Endometrial microvascular endothelial cells (primary cell): Measurements from ENCODE around the gene PAMR1. TPM values are rescaled to one million over a fixed set of nuclear protein-coding genes. Genes with fewer than 3 reads are reported as not detected.

Experiments used
- in situ Hi-C: cut with HindIII; loops from 2 replicates; pipeline ENCODE4 v1.10.0; 2017; ENCODE audit warnings: low sequenced_read_pairs, low pct_unique_long_range_greater_than_20kb; ENCODE audit errors: inconsistent ontology term
- total RNA-seq: library from RNA; depleted of rRNA; stranded (reverse); fragments of >200 nt; gene quantifications from one replicate; pipeline ENCODE4 v1.2.3, GENCODE V29; 2015; ENCODE audit errors: inconsistent ontology term

PAMR1 gene
- total RNA-seq, 1 donor from 2014 or later = 0.37 TPM

- in situ Hi-C loops = no loop called here
These were observed 106.9 kb downstream of the PAMR1 start for GRCh38 chr11:35418282-35419183.

DNA sequence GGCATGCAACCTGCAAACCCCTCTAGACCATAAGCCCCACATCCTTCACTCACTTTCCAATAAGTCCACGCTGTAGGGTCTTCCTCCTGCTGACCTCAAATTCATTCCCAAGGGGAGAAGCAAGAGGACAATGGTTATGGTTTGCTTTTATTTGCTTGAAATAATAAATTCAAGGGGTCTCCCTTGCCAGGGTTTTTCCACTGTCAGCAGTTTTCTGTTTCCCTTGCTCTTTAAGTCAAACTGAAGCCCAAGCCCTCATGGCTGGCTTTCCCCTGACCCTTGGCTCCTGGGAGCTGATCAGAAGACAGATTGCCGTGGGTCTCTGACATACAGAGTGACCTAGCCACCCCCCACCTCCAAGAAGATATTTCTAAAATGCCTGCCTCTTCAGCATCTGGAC, 109.9 kb downstream of the PAMR1 start:
- in situ Hi-C loops = no loop called here

- in situ Hi-C loops = no loop called here
These were observed 110.6 kb downstream of the PAMR1 start for GRCh38 chr11:35414776-35415175.

- in situ Hi-C loops = no loop called here
These were observed 111.1 kb downstream of the PAMR1 start for GRCh38 chr11:35414311-35414710.

DNA sequence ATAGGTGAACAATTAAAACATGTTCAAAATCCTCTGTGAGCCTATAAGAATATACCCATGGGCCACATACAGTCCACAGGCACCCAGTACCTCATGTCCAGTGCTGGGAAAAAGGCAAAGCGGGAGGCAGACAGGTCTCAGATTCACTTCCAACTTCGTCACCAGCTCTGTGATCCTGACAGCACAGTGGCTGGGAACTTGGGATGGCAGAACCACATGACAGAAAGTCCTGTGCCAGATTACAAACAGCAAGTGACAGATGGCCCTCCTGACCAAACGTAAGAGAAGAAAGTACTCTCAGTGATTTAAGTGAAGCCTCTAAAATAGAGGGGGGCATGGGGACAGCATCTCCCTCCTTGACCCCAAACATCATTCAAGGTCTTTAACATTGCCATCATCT, 111.8 kb downstream of the PAMR1 start:
- in situ Hi-C loops = no loop called here

- in situ Hi-C loops = no loop called here
These were observed 113.1 kb downstream of the PAMR1 start for GRCh38 chr11:35412285-35412684.

- in situ Hi-C loops = no loop called here
These were observed 118.4 kb downstream of the PAMR1 start for GRCh38 chr11:35407041-35407440.

- in situ Hi-C loops = no loop called here
These were observed 121.0 kb downstream of the PAMR1 start for GRCh38 chr11:35404388-35404775.

GRCh38 chr11:35403765-35404387, 121.5 kb downstream of the PAMR1 start:
- in situ Hi-C loops = no loop called here

DNA sequence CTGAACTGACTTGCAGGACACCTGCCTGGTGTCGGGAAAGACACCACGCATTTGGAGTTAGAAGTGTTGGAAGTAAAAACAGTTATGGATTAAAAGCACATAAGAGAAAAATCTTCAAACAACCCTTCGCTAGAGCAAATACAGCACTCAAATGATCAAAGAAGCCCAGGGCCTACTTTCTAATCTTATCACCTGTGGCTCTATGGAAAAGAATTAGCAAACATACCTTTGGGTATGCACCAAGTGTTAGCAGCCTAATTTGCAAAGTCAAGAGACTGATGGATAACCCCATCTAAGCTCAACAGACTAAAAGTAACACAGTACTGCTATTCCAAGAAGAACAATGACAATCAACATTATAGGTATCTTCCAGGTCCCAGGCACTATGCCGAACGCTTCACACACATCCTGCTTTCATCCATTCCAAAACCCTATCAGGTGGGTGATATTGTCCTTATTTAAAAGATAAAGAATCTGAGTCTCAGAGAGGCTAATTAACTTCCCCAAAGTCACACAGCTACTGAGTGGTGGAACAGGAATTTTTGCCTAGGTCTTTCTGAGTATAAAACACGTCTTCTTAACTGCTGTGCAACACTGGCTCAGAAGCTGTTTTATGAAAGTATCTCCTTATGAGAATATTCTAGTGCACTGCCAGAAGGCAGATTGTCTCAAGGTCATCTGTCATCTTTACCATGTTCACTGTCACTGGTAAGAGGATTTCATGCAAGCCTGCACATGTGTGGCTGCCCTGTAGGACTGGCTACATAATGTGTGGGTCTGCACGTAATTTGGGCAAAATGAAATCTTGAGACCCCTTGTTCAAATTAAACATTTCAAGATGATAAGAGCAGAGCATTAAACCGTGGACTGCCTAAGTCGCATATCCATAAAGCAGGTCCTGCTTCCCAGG, 122.4 kb downstream of the PAMR1 start:
- in situ Hi-C loops = no loop called here

DNA sequence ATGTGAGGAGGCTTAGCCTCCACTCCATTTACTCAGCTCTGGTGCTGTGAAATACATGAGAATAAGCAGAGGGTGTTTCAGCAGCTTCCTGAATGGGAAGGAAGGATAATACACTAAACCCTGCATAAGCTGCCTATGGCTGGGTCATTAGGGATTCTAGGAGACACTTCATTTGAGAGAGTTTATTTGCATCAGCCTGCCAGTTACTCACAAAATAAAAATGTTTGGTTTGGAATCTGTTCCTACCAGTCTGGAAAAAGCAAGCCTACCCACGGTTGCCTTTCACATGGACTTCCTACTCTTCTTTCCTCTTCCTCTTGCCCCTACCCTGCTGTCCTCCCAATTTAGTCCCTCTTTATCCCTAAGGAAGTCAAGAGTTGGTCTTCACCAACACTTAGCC, 126.5 kb downstream of the PAMR1 start:
- in situ Hi-C loops = no loop called here

DNA sequence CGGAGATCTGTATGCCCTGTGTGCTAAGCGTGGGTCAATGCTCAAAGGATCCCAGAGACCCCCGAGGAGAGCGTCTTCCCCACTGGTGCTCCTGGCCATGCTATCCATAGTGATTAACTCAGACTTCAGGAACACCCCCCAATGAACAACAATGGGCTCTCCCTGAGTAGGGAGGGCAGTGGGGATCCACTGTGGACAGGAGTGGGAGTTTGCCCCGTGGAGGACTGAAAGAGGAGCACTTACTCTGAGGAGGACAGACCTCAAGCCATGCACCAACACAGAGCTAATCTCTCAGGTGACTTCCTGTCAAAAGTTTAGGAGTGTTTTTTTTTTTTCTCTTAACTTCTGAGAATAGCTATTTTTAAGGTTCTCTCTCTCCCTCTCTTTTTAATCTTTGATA, 130.5 kb downstream of the PAMR1 start:
- in situ Hi-C loops = no loop called here

GRCh38 chr11:35393098-35393497, 132.3 kb downstream of the PAMR1 start:
- in situ Hi-C loops = no loop called here

- in situ Hi-C loops = no loop called here
These were observed 133.3 kb downstream of the PAMR1 start for GRCh38 chr11:35391922-35392688.

DNA sequence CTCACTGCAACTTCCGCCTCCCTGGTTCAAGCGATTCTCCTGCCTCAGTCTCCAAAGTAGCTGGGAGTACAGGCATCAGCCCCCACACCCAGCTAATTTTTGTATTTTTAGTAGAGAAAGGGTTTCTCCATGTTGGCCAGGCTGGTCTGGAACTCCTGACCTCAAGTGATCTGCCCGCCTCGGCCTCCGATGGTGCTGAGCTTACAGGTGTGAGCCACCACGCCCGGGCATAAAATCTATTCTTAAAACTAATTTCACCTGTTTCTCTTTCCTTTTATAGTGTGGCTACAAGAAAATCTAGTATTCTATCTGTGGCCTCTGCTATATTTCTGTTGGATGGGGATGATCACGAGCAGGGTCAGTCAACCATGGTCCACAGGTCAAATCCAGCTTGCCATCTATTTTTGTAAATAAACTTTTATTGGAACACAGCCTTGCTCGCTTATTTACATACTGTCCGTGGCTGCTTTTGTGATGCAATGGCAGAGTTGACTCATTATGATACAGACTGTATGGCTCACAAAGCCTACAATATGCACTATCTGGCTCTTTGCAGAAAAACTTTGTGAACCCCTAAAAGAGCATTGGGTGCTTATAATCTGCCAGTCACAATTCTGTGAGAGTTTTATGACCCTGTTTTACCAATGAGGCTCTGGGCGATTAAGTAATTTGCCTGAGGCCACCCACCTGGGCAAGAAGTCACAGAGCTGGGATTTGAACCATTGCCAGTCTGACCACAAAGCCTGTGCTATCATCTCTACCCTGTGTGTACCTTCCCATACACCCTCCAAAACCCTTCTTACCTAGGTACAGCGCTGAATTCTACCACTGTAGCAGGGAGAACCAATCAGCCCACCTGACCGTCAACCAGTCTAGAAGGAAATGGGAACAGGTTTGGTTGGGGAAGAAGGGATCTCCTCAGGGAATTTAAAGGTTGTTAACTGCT, 134.4 kb downstream of the PAMR1 start:
- in situ Hi-C loops = no loop called here

- in situ Hi-C loops = no loop called here
These were observed 135.4 kb downstream of the PAMR1 start for GRCh38 chr11:35389897-35390465.

GRCh38 chr11:35389112-35389511, 136.3 kb downstream of the PAMR1 start:
- in situ Hi-C loops = no loop called here
